Measurements from ENCODE around the gene PTGIS. TPM values are rescaled to one million over a fixed set of nuclear protein-coding genes. Genes with fewer than 3 reads are reported as not detected.
"Not testable (repeated sequence)": the region's sequence is repeated elsewhere in the genome, so short reads cannot be mapped to it uniquely, and the experiment has no call there.

PTGIS gene
- total RNA-seq (10 to 100 TPM in 4 of 5 donors, 1 to 10 TPM in 1; 8.4 to 84.8 (median 24.8) TPM), polyA plus RNA-seq (10 to 100 TPM in 1 of 3 donors, 1 to 10 TPM in 2; 4.9 to 14.8 (median 6.9) TPM)
- long read RNA-seq, donor 1, result 0 reads
- long read RNA-seq, donor 2, full-length matches to known transcripts, result 2 of 8 reads
- long read RNA-seq, donor 2, partial matches to known transcripts, result 6 of 8 reads
- long read RNA-seq, donor 2, other reads (novel, unspliced or antisense), result 0 of 8 reads
- long read RNA-seq, donor 3, full-length matches to known transcripts, result 1 of 1 reads
- long read RNA-seq, donor 3, partial matches to known transcripts, result 0 of 1 reads
- long read RNA-seq, donor 3, other reads (novel, unspliced or antisense), result 0 of 1 reads
- long read RNA-seq, donor 4, result 0 reads
- long read RNA-seq, donor 5, partial matches to known transcripts, result 8 of 8 reads
- long read RNA-seq, donor 5, other reads (novel, unspliced or antisense), result 0 of 8 reads
- long read RNA-seq, donor 6, full-length matches to known transcripts, result 4 of 10 reads
- long read RNA-seq, donor 6, partial matches to known transcripts, result 6 of 10 reads
- long read RNA-seq, donor 6, other reads (novel, unspliced or antisense), result 0 of 10 reads
- long read RNA-seq, donor 7, result 0 reads
- long read RNA-seq, donor 8, partial matches to known transcripts, result 6 of 6 reads
- long read RNA-seq, donor 8, other reads (novel, unspliced or antisense), result 0 of 6 reads
- long read RNA-seq, donor 9, result 0 reads
- long read RNA-seq, donor 10, result 0 reads

- H3K27ac ChIP-seq, result peak within 1 kb of the TSS; percentile 7 to 86 (median 69)
- no peaks in the 10 kb centered on the region for H3K9me3 ChIP-seq
- peaks cover 0 to 30% (median 18%) of the 10 kb centered on the region in 3 donors for H3K27me3 ChIP-seq
- intact Hi-C loops (cut with DNase I; ENCODE audit: low total_unique reads), result no loop called here
- DNase-seq, result peak; percentile 25 to 77
- 13 to 59% (median 24%) methylated on average over 11 to 70 of the region's 70 CpGs for WGBS, 5 donors
- H3K4me3 ChIP-seq, result peak within 1 kb of the TSS; percentile 50 to 57 (median 52)
- peaks cover 6 to 42% (median 28%) of the 10 kb centered on the region in 4 donors for H3K4me1 ChIP-seq
- TF ChIP-seq, protein P1, sequence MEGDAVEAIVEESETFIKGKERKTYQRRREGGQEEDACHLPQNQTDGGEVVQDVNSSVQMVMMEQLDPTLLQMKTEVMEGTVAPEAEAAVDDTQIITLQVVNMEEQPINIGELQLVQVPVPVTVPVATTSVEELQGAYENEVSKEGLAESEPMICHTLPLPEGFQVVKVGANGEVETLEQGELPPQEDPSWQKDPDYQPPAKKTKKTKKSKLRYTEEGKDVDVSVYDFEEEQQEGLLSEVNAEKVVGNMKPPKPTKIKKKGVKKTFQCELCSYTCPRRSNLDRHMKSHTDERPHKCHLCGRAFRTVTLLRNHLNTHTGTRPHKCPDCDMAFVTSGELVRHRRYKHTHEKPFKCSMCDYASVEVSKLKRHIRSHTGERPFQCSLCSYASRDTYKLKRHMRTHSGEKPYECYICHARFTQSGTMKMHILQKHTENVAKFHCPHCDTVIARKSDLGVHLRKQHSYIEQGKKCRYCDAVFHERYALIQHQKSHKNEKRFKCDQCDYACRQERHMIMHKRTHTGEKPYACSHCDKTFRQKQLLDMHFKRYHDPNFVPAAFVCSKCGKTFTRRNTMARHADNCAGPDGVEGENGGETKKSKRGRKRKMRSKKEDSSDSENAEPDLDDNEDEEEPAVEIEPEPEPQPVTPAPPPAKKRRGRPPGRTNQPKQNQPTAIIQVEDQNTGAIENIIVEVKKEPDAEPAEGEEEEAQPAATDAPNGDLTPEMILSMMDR (IDR thresholded peaks at IDR 0.05), result no peak
- no peaks in the 10 kb centered on the region for H3K36me3 ChIP-seq
Measured at GRCh38 chr20:49567421-49568277, at the start of gene PTGIS. TSS of gene PTGIS (minus strand) at chr20:49568137. CDS start at chr20:49568116, 21 bp downstream.

- H3K36me3 ChIP-seq; H3K4me3 ChIP-seq; H3K9me3 ChIP-seq; H3K27me3 ChIP-seq; DNase-seq; H3K27ac ChIP-seq; intact Hi-C loops (cut with DNase I; ENCODE audit: low total_unique reads): not testable (repeated sequence)
- WGBS, 5 donors, result 40 to 63% (median 59%) methylated on average over 2 to 3 of the region's 3 CpGs
- peaks cover 0 to 30% (median 11%) of the 10 kb centered on the region in 4 donors for H3K4me1 ChIP-seq
Measured at GRCh38 chr20:49617394-49617793, 49.5 kb upstream of the PTGIS start.

DNA sequence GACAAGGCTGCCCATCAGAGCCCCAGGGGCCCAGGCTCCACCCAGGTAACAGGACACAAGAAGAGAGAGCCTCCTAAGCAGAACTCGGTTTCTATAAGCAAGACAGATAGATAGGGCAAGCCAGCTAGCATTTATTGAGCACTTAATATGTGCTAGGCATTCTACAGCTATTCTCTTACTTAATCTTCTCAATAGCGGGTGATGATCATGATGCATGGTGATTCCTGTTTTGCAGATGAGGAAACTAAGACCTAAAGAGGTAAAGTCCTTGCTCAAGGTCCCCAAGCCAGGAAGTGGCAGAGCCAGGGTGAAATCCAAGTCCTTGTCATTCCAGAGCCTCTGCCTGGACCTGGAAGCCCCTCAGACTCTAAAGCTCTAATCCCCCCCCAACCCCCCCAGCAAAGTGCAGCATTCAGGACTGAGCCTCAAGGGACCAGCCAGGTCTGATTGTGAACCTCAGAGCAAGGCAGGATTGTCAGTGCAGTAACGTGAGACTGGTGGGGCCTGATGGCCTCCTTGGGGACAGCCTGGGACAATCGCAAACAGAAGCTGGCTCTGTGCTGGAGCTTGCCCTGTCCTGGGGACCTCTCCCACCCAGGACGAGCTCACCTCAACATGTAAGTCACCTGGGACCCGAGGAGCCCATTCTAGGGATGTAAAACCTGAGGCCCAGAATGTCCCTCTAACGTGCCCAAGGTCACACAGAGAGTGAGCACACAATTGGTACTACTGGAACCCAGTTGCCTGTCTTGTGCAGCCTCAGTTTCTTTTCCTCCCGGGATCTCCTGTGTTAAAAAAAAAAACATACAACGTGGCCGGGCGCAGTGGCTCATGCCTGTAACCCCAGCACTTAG is 48.4 kb upstream of the PTGIS start:
- DNase-seq, result no peak
- H3K4me1 ChIP-seq, result peaks cover 0 to 37% (median 13%) of the 10 kb centered on the region in 4 donors
- no peaks in the 10 kb centered on the region for H3K27me3 ChIP-seq
- 85 to 95% (median 89%) methylated on average over 6 to 11 of the region's 11 CpGs for WGBS, 5 donors
- no peak overlapping the region for H3K4me3 ChIP-seq
- H3K27ac ChIP-seq, result peak overlapping the region; percentile 33 to 59 (median 45)
- H3K9me3 ChIP-seq, result no peaks in the 10 kb centered on the region
- intact Hi-C loops (cut with DNase I; ENCODE audit: low total_unique reads), result no loop called here
- TF ChIP-seq EP300 (IDR thresholded peaks at IDR 0.05), result no peak
- no peak for TF ChIP-seq POLR2A (IDR thresholded peaks at IDR 0.05)
- TF ChIP-seq, protein P1 (IDR thresholded peaks at IDR 0.05), result no peak
- TF ChIP-seq POLR2AphosphoS5 (IDR thresholded peaks at IDR 0.05), result no peak
- H3K36me3 ChIP-seq, result no peaks in the 10 kb centered on the region

DNA sequence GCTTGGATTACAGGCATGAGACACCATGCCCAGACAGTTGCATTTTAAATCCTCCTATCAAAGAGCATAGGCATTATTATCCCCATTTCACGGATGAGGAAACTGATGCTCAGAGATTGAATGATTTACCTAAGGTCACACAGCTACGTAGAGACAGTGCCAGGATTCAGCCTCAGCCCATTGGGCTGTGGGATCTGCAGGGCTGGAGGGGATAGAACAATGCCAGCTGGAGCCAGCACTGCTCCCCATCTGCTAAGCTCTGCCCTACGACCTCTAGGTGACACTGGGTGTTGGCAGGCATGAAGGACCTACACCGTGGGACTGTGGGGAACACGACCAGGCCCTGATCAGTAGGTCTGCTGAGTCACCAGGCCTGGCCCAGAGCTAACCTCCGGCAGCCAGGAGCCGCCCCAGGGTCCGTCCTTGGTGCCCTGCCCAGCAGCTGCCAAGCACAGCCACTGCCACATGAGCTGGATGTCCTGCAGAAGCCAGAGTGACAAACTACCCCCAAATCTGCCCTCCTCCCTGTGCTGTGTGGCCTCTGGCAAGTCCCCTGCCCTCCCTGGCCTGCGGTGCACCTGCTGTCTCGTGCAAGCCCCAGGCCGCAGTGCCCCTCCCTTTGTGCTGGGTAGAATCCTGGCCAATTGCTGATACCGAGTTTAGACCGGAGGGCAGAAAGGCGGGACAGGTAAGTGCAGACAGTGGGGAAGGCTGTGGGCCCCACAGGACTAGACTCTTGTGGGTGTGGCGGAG is 47.6 kb upstream of the PTGIS start:
- H3K4me3 ChIP-seq, result no peak overlapping the region
- 48 to 79% (median 51%) methylated on average over 4 to 15 of the region's 15 CpGs for WGBS, 5 donors
- no peaks in the 10 kb centered on the region for H3K27me3 ChIP-seq
- no peaks in the 10 kb centered on the region for H3K9me3 ChIP-seq
- peak overlapping the region; percentile 33 to 59 (median 45) for H3K27ac ChIP-seq
- H3K4me1 ChIP-seq, result peaks cover 0 to 45% (median 21%) of the 10 kb centered on the region in 4 donors
- peak in 2 of 3 donors; percentile 39 to 52 for TF ChIP-seq POLR2AphosphoS5 (IDR thresholded peaks at IDR 0.05)
- no peak for TF ChIP-seq EP300 (IDR thresholded peaks at IDR 0.05)
- peak; percentile 66 to 81 for DNase-seq
- intact Hi-C loops (cut with DNase I; ENCODE audit: low total_unique reads), result no loop called here
- no peaks in the 10 kb centered on the region for H3K36me3 ChIP-seq

GRCh38 chr20:49615051-49615400 is 47.1 kb upstream of the PTGIS start:
- H3K27me3 ChIP-seq; H3K36me3 ChIP-seq; H3K9me3 ChIP-seq; H3K4me3 ChIP-seq; intact Hi-C loops (cut with DNase I; ENCODE audit: low total_unique reads); DNase-seq: not testable (repeated sequence)
- 93 to 95% (median 93%) methylated on average over 8 of the region's 8 CpGs for WGBS, 5 donors
- Histone ChIP-seq H3K27ac (peak overlapping the region in 4 of 5 donors; percentile 33 to 59 (median 48)), H3K4me1 (peaks cover 0 to 47% (median 22%) of the 10 kb centered on the region in 4 donors)
